HepG2 (cell line): Measurements from ENCODE around the gene TJAP1. TPM values are rescaled to one million over a fixed set of nuclear protein-coding genes. Genes with fewer than 3 reads are reported as not detected.

ENCODE experiments used
- BCLAF1 ChIP-seq: fragments of 450-650 bp; IDR thresholded peaks from 2 replicates; pipeline ENCODE4 v1.6.1; 2017; ENCODE audit warnings: mild to moderate bottlenecking
- CAMTA2 ChIP-seq: sonication (generic); formaldehyde crosslinking; IDR thresholded peaks from 2 replicates; pipeline ENCODE4 v1.4.0; 2020; ENCODE audit warnings: mild to moderate bottlenecking, missing genetic modification reagents, borderline replicate concordance
- DPF2 ChIP-seq: sonication (generic); formaldehyde crosslinking; IDR thresholded peaks from 2 replicates; pipeline ENCODE4 v1.4.0; 2020; ENCODE audit warnings: mild to moderate bottlenecking, low read depth, missing genetic modification reagents, borderline replicate concordance
- ERF ChIP-seq: IDR thresholded peaks from 2 replicates; pipeline ENCODE4 v1.6.1; 2018; ENCODE audit warnings: missing biosample characterization, missing genetic modification reagents
- EZH2 ChIP-seq: conservative IDR thresholded peaks from 2 replicates; pipeline ENCODE4 v1.6.1; 2012; ENCODE audit warnings: mild to moderate bottlenecking, low read depth, low read length, moderate library complexity
- GMEB1 ChIP-seq: sonication (generic); formaldehyde crosslinking; IDR thresholded peaks from 2 replicates; pipeline ENCODE4 v1.5.1; 2020; ENCODE audit warnings: missing genetic modification reagents, mild to moderate bottlenecking, borderline replicate concordance
- HDAC1 ChIP-seq: sonication (generic); formaldehyde crosslinking; IDR thresholded peaks from 2 replicates; pipeline ENCODE4 v1.5.1; 2020; ENCODE audit warnings: mild to moderate bottlenecking, missing genetic modification reagents
- HINFP ChIP-seq: sonication (generic); formaldehyde crosslinking; IDR thresholded peaks from 2 replicates; pipeline ENCODE4 v1.4.0; 2020; ENCODE audit warnings: low read depth, mild to moderate bottlenecking, missing genetic modification reagents
- KDM6A ChIP-seq: IDR thresholded peaks from 2 replicates; pipeline ENCODE4 v1.6.1; 2016; ENCODE audit warnings: low read depth
- MZF1 ChIP-seq: sonication (generic); formaldehyde crosslinking; IDR thresholded peaks from 2 replicates; pipeline ENCODE4 v1.8.1; 2023; ENCODE audit warnings: mild to moderate bottlenecking, missing genetic modification reagents, borderline replicate concordance
- TFDP1 ChIP-seq: IDR thresholded peaks from 2 replicates; pipeline ENCODE4 v1.6.1; 2016; ENCODE audit warnings: missing compliant biosample characterization, missing genetic modification reagents, borderline replicate concordance
- ZHX1 ChIP-seq: sonication (generic); formaldehyde crosslinking; IDR thresholded peaks from 2 replicates; pipeline ENCODE4 v1.8.1; 2022; ENCODE audit warnings: low read depth, mild to moderate bottlenecking, missing genetic modification reagents
- ZNF224 ChIP-seq: sonication (generic); formaldehyde crosslinking; IDR thresholded peaks from 2 replicates; pipeline ENCODE4 v1.5.0; 2020; ENCODE audit warnings: mild to moderate bottlenecking, missing genetic modification reagents
- ZNF343 ChIP-seq: sonication (generic); formaldehyde crosslinking; IDR thresholded peaks from 2 replicates; pipeline ENCODE4 v1.4.0; 2020; ENCODE audit warnings: mild to moderate bottlenecking, missing genetic modification reagents
- ZNF782 ChIP-seq: sonication (generic); formaldehyde crosslinking; IDR thresholded peaks from 2 replicates; pipeline ENCODE4 v1.4.0; 2020; ENCODE audit warnings: missing genetic modification reagents, mild to moderate bottlenecking, borderline replicate concordance
- ZNF788 ChIP-seq: sonication (generic); formaldehyde crosslinking; IDR thresholded peaks from 2 replicates; pipeline ENCODE4 v1.5.0; 2020; ENCODE audit warnings: mild to moderate bottlenecking, missing genetic modification reagents, borderline replicate concordance
- polyA plus RNA-seq, 8 experiments: library from polyadenylated mRNA; depleted of rRNA in 3 of 8; stranded (reverse) in 7 of 8; unstranded in 1 of 8; fragments of >200 nt; fragmentation: Illumina TruSeq in 4 of 8; extraction: Trizol in 4 of 8; gene quantifications; 2 replicates each; pipeline versions ENCODE4 v1.2.1 to v1.2.3, GENCODE V29; 2011 to 2016; ENCODE audit warnings: low read depth in 4 of 8, missing spikeins in 1 of 8, mixed read lengths in 1 of 8; ENCODE audit not compliant: insufficient read depth in 1 of 8
- total RNA-seq, 5 experiments: library from RNA; depleted of rRNA; stranded (reverse); fragments of >200 nt; fragmentation: Illumina TruSeq; extraction: Trizol; gene quantifications; 2 replicates each; pipeline ENCODE4 v1.2.3, GENCODE V29; 2016; ENCODE audit warnings: low read depth in 1 of 5

Gene TJAP1
- total and polyA plus RNA-seq, 2 of the 13 experiments (the other 11 are each of a cell fraction or from before 2014, with no cell fraction given), result 15.7 to 41.6 TPM

GRCh38 chr6:43509984-43510826, 32.8 kb downstream of the TJAP1 start, which contains the start of gene LRRC73 (continued):
- TF ChIP-seq GMEB1, result peak; percentile 24; the same call in 1 of the 2 replicates
- TF ChIP-seq ZNF788 (CRISPR knock-in tag), result peak; percentile 83; the same call in 1 of the 2 replicates
- peak; percentile 27; the same call in 1 of the 2 replicates for TF ChIP-seq TFDP1 (CRISPR knock-in tag)
- peak; percentile 72 for TF ChIP-seq ZHX1
- 0 out of 2 replicates have a peak, but pooled peaks have one; percentile 50 for TF ChIP-seq ERF
- TF ChIP-seq MZF1 (CRISPR knock-in tag), result no peak
- TF ChIP-seq HINFP, result no peak; the same call in 1 of the 2 replicates
- peak; percentile 81 for TF ChIP-seq HDAC1 (CRISPR knock-in tag)
- no peak for TF ChIP-seq KDM6A (CRISPR knock-in tag)
- 0 out of 2 replicates have a peak, but pooled peaks have one; percentile 62 for TF ChIP-seq ZNF224 (CRISPR knock-in tag)
- peak; percentile 57; the same call in 1 of the 2 replicates for TF ChIP-seq ZNF782
- TF ChIP-seq DPF2 (CRISPR knock-in tag), result no peak
- TF ChIP-seq ZNF343 (CRISPR knock-in tag), result 0 out of 2 replicates have a peak, but pooled peaks have one; percentile 64
- no peak for TF ChIP-seq CAMTA2
- TF ChIP-seq BCLAF1, result no peak
- no peak for TF ChIP-seq EZH2
